HCT116 (cell line): ENCODE results near the gene GOLGA8K. TPM values are rescaled to one million over a fixed set of nuclear protein-coding genes. Genes with fewer than 3 reads are reported as not detected.
"Not testable (repeated sequence)": the region's sequence is repeated elsewhere in the genome, so short reads cannot be mapped to it uniquely, and the experiment has no call there.

Experiments used
- ATAC-seq: fragments of 200-7000 bp; cut with Tn5 transposase; 2 replicates; pipeline ENCODE4 v1.9.1; 2020; ENCODE audit warnings: mild to moderate bottlenecking, moderate library complexity
- BruUV-seq: library from RNA; stranded (reverse); fragments of 400-500 nt; replicated peaks from 2 replicates; lab custom pipeline; 2021; lab: Mats Ljungman, UMichigan
- CTCF ChIA-PET: fragments of 300-600 bp; sonication (Branson Sonifier 250); formaldehyde crosslinking; loops from one replicate; lab custom pipeline; 2021; ENCODE audit warnings: antibody characterized with exemption; lab: Charles Lee
- POLR2A ChIA-PET: fragments of 300-600, 350-600 bp; sonication (Branson Sonifier 250); formaldehyde crosslinking; loops from one replicate; lab custom pipeline; 2021; ENCODE audit warnings: antibody characterized with exemption; lab: Charles Lee
- RAD21 ChIA-PET, 2 experiments: fragments of 300-600 bp; sonication (Branson Sonifier 250); formaldehyde crosslinking; loops; one replicate each; lab custom pipeline; 2023; ENCODE audit warnings: low total read pairs in 2 of 2; ENCODE audit not compliant: uncharacterized antibody in 2 of 2, unreplicated experiment in 2 of 2, low non-redundant PET in 1 of 2; lab: Charles Lee
- DNase-seq: peaks from one replicate; pipeline ENCODE4 v3.0.0-alpha.2; 2010; ENCODE audit warnings: low read depth, low spot score
- H2AFZ ChIP-seq: fragments of 200-600 bp; shearing (Covaris generic), sonication (generic); 2 replicates; pipeline ENCODE4 v1.6.1; 2017; ENCODE audit warnings: low read depth, mixed run types, mixed read lengths, antibody characterized with exemption, low read length; ENCODE audit not compliant: poor library complexity, severe bottlenecking
- H3K27ac ChIP-seq: 2 replicates; pipeline ENCODE4 v1.5.1; 2012; ENCODE audit warnings: low read depth, low read length
- H3K27me3 ChIP-seq: fragments of 200-600 bp; sonication (generic); 2 replicates; pipeline ENCODE4 v1.6.1; 2016; ENCODE audit warnings: mixed run types, low read length, mixed read lengths; ENCODE audit not compliant: insufficient read depth
- H3K36me3 ChIP-seq, 2 experiments: fragments of 200-500 bp in 1 of 2; fragments of 200-600 bp in 1 of 2; sonication (Bioruptor generic) in 1 of 2; sonication (generic) in 1 of 2; 2 replicates each; pipeline versions ENCODE4 v1.5.1 to v1.6.1; 2014 to 2016; ENCODE audit warnings: low read length in 2 of 2, inconsistent platforms in 1 of 2, mixed read lengths in 1 of 2, mixed run types in 1 of 2; ENCODE audit not compliant: insufficient read depth in 2 of 2, control insufficient read depth in 1 of 2
- H3K4me1 ChIP-seq, 2 experiments: fragments of 200-600 bp in 1 of 2; sonication (generic) in 1 of 2; 2 replicates each; pipeline versions ENCODE4 v1.5.1 to v1.6.1; 2012 to 2017; ENCODE audit warnings: low read length in 2 of 2, inconsistent platforms in 1 of 2, mild to moderate bottlenecking in 1 of 2, mixed read lengths in 1 of 2, mixed run types in 1 of 2, moderate library complexity in 1 of 2; ENCODE audit not compliant: insufficient read depth in 2 of 2, control insufficient read depth in 1 of 2
- H3K4me2 ChIP-seq: fragments of 200-600 bp; sonication (generic); 2 replicates; pipeline ENCODE4 v1.6.1; 2017; ENCODE audit warnings: mixed run types, low read length, mixed read lengths
- H3K4me3 ChIP-seq, 2 experiments: fragments of 200-600 bp in 1 of 2; sonication (generic) in 1 of 2; replicated peaks in 1 of 2; 2 replicates each; pipeline ENCODE4 v1.5.1; 2011 to 2016; ENCODE audit warnings: low read length in 2 of 2, control low read depth in 1 of 2, low read depth in 1 of 2, mild to moderate bottlenecking in 1 of 2, mixed read lengths in 1 of 2, mixed run types in 1 of 2
- H3K79me2 ChIP-seq: fragments of 200-600 bp; sonication (generic); 2 replicates; pipeline ENCODE4 v1.6.1; 2017; ENCODE audit warnings: mild to moderate bottlenecking, mixed run types, low read length, moderate library complexity, mixed read lengths; ENCODE audit not compliant: insufficient read depth
- H3K9ac ChIP-seq: fragments of 200-600 bp; sonication (generic); 2 replicates; pipeline ENCODE4 v1.6.1; 2016; ENCODE audit warnings: low read length, mixed read lengths
- H3K9me2 ChIP-seq: fragments of 200-600 bp; sonication (generic), shearing (Covaris generic); 2 replicates; pipeline ENCODE4 v1.6.1; 2017; ENCODE audit warnings: mixed run types, mild to moderate bottlenecking, moderate library complexity; ENCODE audit not compliant: insufficient read depth
- H3K9me3 ChIP-seq, 2 experiments: fragments of 200-500 bp in 1 of 2; fragments of 200-600 bp in 1 of 2; sonication (Bioruptor generic) in 1 of 2; sonication (generic) in 1 of 2; 2 replicates each; pipeline ENCODE4 v1.6.1; 2014 to 2017; ENCODE audit warnings: low read length in 2 of 2, mixed read lengths in 2 of 2, inconsistent platforms in 1 of 2, low read depth in 1 of 2, mild to moderate bottlenecking in 1 of 2, mixed run types in 1 of 2, moderate library complexity in 1 of 2; ENCODE audit not compliant: control insufficient read depth in 1 of 2, insufficient read depth in 1 of 2
- H4K20me1 ChIP-seq: fragments of 200-600 bp; sonication (generic), shearing (Covaris generic); 2 replicates; pipeline ENCODE4 v1.6.1; 2017; ENCODE audit warnings: mixed run types, mild to moderate bottlenecking, moderate library complexity; ENCODE audit not compliant: insufficient read depth
- intact Hi-C: fragments of 100-400 bp; cut with micrococcal nuclease; formaldehyde crosslinking; loops from 2 replicates; pipeline ENCODE4 v1.10.0; 2022
- total RNA-seq: library from RNA; stranded (reverse); gene quantifications from one replicate; pipeline ENCODE4 v1.2.1, GENCODE V29; 2021; ENCODE audit not compliant: unreplicated experiment

Gene GOLGA8K
- total RNA-seq, 1 experiment from 2014 or later: 3.3 TPM

DNA sequence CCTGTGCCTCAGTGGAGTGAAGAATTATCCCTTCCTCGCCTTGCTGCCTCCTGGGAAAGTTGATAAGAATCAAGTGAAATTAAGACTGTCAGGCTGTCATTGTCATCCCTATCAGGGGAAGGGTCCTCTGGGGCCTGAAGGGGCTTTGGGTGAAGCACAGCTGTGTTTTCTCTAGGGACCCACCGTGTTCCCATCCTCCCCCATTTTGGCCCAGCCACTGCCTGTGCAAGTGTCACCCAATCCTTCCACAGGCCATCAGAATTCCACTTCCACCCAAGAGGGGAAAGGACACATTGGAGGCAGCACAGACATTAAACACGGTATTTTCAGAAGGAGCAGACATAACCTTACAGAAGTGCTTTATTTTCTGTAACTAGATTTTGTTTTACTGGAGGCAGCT, 59.2 kb downstream of the GOLGA8K start:
- intact Hi-C loops: not testable (repeated sequence)

More for the DNA sequence above, 59.2 kb downstream of the GOLGA8K start:
- H2AFZ ChIP-seq, H3K4me2 ChIP-seq, H3K9me3 ChIP-seq, DNase-seq, CTCF ChIA-PET, ATAC-seq, H3K9me2 ChIP-seq, H4K20me1 ChIP-seq, H3K27ac ChIP-seq, H3K9ac ChIP-seq, H3K79me2 ChIP-seq, H3K4me1 ChIP-seq, H3K27me3 ChIP-seq, H3K4me3 ChIP-seq, BruUV-seq, RAD21 ChIA-PET, POLR2A ChIA-PET, H3K36me3 ChIP-seq: not testable (repeated sequence)

Other genes starting within 250 kb of the GOLGA8K start
- gene GOLGA8O, start 52.3 kb upstream of the GOLGA8K start, total RNA-seq: 0.49 TPM
- gene GOLGA8N, start 190.2 kb upstream of the GOLGA8K start, total RNA-seq: 2.4 TPM
- gene ARHGAP11A, start 212.2 kb upstream of the GOLGA8K start, total RNA-seq: 102 TPM
- gene SCG5, start 238.4 kb upstream of the GOLGA8K start, total RNA-seq: 1.7 TPM